ENCODE measurements around the gene PRKAR2A. TPM values are rescaled to one million over a fixed set of nuclear protein-coding genes. Genes with fewer than 3 reads are reported as not detected.
"Not testable (repeated sequence)": the region's sequence is repeated elsewhere in the genome, so short reads cannot be mapped to it uniquely, and the experiment has no call there.

PRKAR2A gene
- total and polyA plus RNA-seq, 10 of the 15 experiments (the other 5 are each of a cell fraction or from before 2014, with no cell fraction given): 9.8 to 46.2 (median 13.2) TPM

- no TSS peak for BruUV-seq (replicated peaks)
These were observed 103.9 kb downstream of the PRKAR2A start for GRCh38 chr3:48743773-48744172.

GRCh38 chr3:48741226-48741625, 106.4 kb downstream of the PRKAR2A start:
- H3K9ac ChIP-seq (ENCODE audit: control insufficient read depth, insufficient read depth, low read length); FAIRE-seq; H2AFZ ChIP-seq (ENCODE audit: control insufficient read depth, low read depth, low read length); BruUV-seq (replicated peaks); ATAC-seq; RAD21 ChIA-PET (ENCODE audit: unreplicated experiment); H3K4me2 ChIP-seq (ENCODE audit: control insufficient read depth, insufficient read depth); H3K27ac ChIP-seq (ENCODE audit: control insufficient read depth, insufficient read depth); intact Hi-C loops (cut with micrococcal nuclease; ENCODE audit: unreplicated experiment); H3K4me3 ChIP-seq; DNase-seq (ENCODE audit: low read depth, low spot score); H3K36me3 ChIP-seq (ENCODE audit: control insufficient read depth in 2 of 2, insufficient read depth in 2 of 2, low read length in 1 of 2); H3K9me3 ChIP-seq (replicated peaks; ENCODE audit: control insufficient read depth, insufficient read depth, low read length); H3K27me3 ChIP-seq (replicated peaks in 1 of 2; ENCODE audit: control insufficient read depth in 2 of 2, insufficient read depth in 2 of 2, low read length in 1 of 2); H3K79me2 ChIP-seq (ENCODE audit: control insufficient read depth, insufficient read depth, low read length); H4K20me1 ChIP-seq (ENCODE audit: control insufficient read depth, insufficient read depth); in situ Hi-C loops (cut with MboI); H3K4me1 ChIP-seq (ENCODE audit: control insufficient read depth, insufficient read depth, low read length); SMC1A ChIA-PET (ENCODE audit: uncharacterized antibody, unreplicated experiment): not testable (repeated sequence)
- ChIA-PET POLR2A (interaction anchor here (0.7 kb wide), 2 partner anchors 18 to 260 kb away, joined by 3 to 5 read pairs; no protein-coding TSS in a partner anchor), CTCF (interaction anchor here (0.6 to 2.5 kb wide), 3 partner anchors 19 to 31 kb away, joined by 3 to 12 read pairs (median 8); no protein-coding TSS in a partner anchor)
- whole genome bisulfite sequencing (ENCODE audit: insufficient coverage, insufficient replicate concordance, low lambda C conversion rate, missing lambda C conversion rate): 86% methylated on average over 10 of the region's 10 CpGs

More at GRCh38 chr3:48743773-48744172, 103.9 kb downstream of the PRKAR2A start:
- Histone ChIP-seq H3K79me2 (ENCODE audit: control insufficient read depth, insufficient read depth, low read length) (no peaks in the 10 kb centered on the region), H2AFZ (ENCODE audit: control insufficient read depth, low read depth, low read length) (no peak overlapping the region), H3K27me3 (replicated peaks in 1 of 2; ENCODE audit: control insufficient read depth in 2 of 2, insufficient read depth in 2 of 2, low read length in 1 of 2) (no peaks in the 10 kb centered on the region), H4K20me1 (ENCODE audit: control insufficient read depth, insufficient read depth) (no peaks in the 10 kb centered on the region), H3K36me3 (ENCODE audit: control insufficient read depth in 2 of 2, insufficient read depth in 2 of 2, low read length in 1 of 2) (peaks cover 1 to 3% of the 10 kb centered on the region in 2 experiments; a peak in 2 of 4 replicates), H3K9ac (ENCODE audit: control insufficient read depth, insufficient read depth, low read length) (no peak overlapping the region), H3K27ac (ENCODE audit: control insufficient read depth, insufficient read depth) (no peak overlapping the region), H3K9me3 (replicated peaks; ENCODE audit: control insufficient read depth, insufficient read depth, low read length) (no peaks in the 10 kb centered on the region), H3K4me2 (ENCODE audit: control insufficient read depth, insufficient read depth) (no peak overlapping the region), H3K4me1 (ENCODE audit: control insufficient read depth, insufficient read depth, low read length) (peaks cover 9% of the 10 kb centered on the region), H3K4me3 (no peak overlapping the region)
- ChIA-PET SMC1A (ENCODE audit: uncharacterized antibody, unreplicated experiment) (interaction anchor here (1.7 kb wide), 1 partner anchor 208 kb away, joined by 4 read pairs; no protein-coding TSS in a partner anchor), RAD21 (ENCODE audit: unreplicated experiment) (no interaction called here), CTCF (interaction anchor here (1.2 to 1.5 kb wide), 2 partner anchors 20 to 308 kb away, joined by 3 to 4 read pairs; no protein-coding TSS in a partner anchor), POLR2A (no interaction called here)
- in situ Hi-C loops (cut with MboI): no loop called here
- ATAC-seq (no peak), FAIRE-seq (no peak), DNase-seq (ENCODE audit: low read depth, low spot score) (no peak)
- WGBS (ENCODE audit: insufficient coverage, insufficient replicate concordance, low lambda C conversion rate, missing lambda C conversion rate): 76% methylated on average over 7 of the region's 7 CpGs
- TF ChIP-seq CBFB (IDR thresholded peaks at IDR 0.05; ENCODE audit: low read depth): no peak
- intact Hi-C loops (cut with micrococcal nuclease; ENCODE audit: unreplicated experiment): no loop called here
